Measurements from ENCODE around the gene CDC73.

GRCh38 chr1:193104907-193105820, 16.7 kb upstream of the CDC73 start, which contains the start of gene GLRX2:
- no peak for TF ChIP-seq RAD51 (IDR thresholded peaks at IDR 0.05)
- TF ChIP-seq TCF12 (IDR thresholded peaks at IDR 0.05; ENCODE audit: low read depth, low read length) = no peak
- no peak for TF ChIP-seq EZH2 (IDR thresholded peaks at IDR 0.05; ENCODE audit: borderline replicate concordance, control insufficient read depth, low read depth, low read length)
- 0 out of 2 replicates have a peak, but pooled peaks have one; percentile 8 for TF ChIP-seq JUNB (IDR thresholded peaks at IDR 0.05)
- TF ChIP-seq CTCF (IDR thresholded peaks at IDR 0.05 in 2 of 3, conservative IDR thresholded peaks at IDR 0.05 in 1 of 3; ENCODE audit: control insufficient read depth in 2 of 3, extremely low read depth in 1 of 3, insufficient read depth in 1 of 3, low read depth in 3 of 3, low read length in 3 of 3) = peak in 1 of 3 experiments; percentile 10; a peak in 1 of 6 replicates
- no peak for TF ChIP-seq CBFB (IDR thresholded peaks at IDR 0.05; ENCODE audit: low read depth)
- peak; percentile 82 for TF ChIP-seq IKZF1 (conservative IDR thresholded peaks at IDR 0.05)
- TF ChIP-seq REST (IDR thresholded peaks at IDR 0.05; ENCODE audit: low read depth, low read length) = no peak
